ENCODE measurements around the gene LDLR. TPM values are rescaled to one million over a fixed set of nuclear protein-coding genes. Genes with fewer than 3 reads are reported as not detected.
A peak's percentile ranks its signal among the peaks of the same experiment; 100 is the strongest.

Gene LDLR
- total and polyA plus RNA-seq, 2 of the 4 experiments (the other 2 are of a cell fraction) = 45.2 to 53.8 TPM

DNA sequence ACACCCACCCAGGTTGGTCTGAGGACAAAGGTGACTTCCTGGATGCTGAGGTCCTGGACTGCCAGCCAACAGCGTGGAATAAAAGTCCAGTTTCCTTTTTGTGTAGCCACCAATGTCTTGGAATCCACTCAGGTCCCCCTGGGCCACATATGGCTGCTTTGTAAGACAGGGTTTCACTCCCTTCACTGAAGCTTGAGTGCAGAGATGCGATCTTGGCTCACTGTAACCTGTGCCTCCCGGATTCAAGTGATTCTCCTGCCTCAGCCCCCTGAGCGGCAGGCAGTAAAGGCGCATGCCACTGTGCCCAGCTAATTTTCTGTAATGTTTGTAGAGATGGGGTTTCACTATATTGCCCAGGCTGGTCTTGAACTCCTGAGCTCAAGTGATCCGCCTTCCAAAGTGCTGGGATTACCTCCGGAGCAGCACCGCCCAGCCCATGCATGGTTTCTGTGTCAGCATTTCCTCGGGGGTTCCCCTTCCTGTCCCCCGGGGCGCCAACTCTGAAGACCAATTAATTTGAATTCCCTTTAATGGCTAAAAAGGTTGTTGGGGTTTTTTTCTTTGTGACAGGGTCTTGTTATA lies 90.5 kb downstream of the LDLR start:
- H3K27me3 ChIP-seq (ENCODE audit: control insufficient read depth, insufficient read depth, low read length) = no peaks in the 10 kb centered on the region
- H4K5ac ChIP-seq (ENCODE audit: low read depth, low read length) = no peak overlapping the region
- peak overlapping the region; percentile 45 for H3K4ac ChIP-seq (ENCODE audit: low read depth, low read length)
- H2BK20ac ChIP-seq (ENCODE audit: low read depth, low read length) = no peak overlapping the region
- H4K91ac ChIP-seq (ENCODE audit: insufficient read depth, low read depth, low read length) = no peak overlapping the region
- DNase-seq = no peak
- H3K23ac ChIP-seq (ENCODE audit: low read depth, low read length) = peak overlapping the region; percentile 74; the same call in 1 of the 2 replicates
- no peak overlapping the region for H2BK5ac ChIP-seq (ENCODE audit: low read depth, low read length, poor library complexity, severe bottlenecking)
- ChIA-PET POLR2A (ENCODE audit: unreplicated experiment) (no interaction called here), CTCF (interaction anchor here (0.6 kb wide), 1 partner anchor 254 kb away, joined by 3 read pairs; no protein-coding TSS in a partner anchor)
- H3K14ac ChIP-seq (replicated peaks; ENCODE audit: low read depth, low read length) = no peak overlapping the region; the same call in 1 of the 2 replicates
- intact Hi-C loops (cut with micrococcal nuclease) = no loop called here
- no peak overlapping the region for H3K56ac ChIP-seq (ENCODE audit: extremely low read depth, insufficient read depth, low read length)
- dilution Hi-C loops (cut with HindIII; ENCODE audit: low sequenced_read_pairs, unreplicated experiment) = no loop called here
- peak overlapping the region; percentile 51; the same call in 1 of the 2 replicates for H2AK5ac ChIP-seq (ENCODE audit: low read depth, low read length)
- H3K27ac ChIP-seq (ENCODE audit: insufficient read depth, low read length) = no peak overlapping the region
- peaks cover 74% of the 10 kb centered on the region for H3K36me3 ChIP-seq (ENCODE audit: control insufficient read depth, insufficient read depth, low read length)
- H3K4me2 ChIP-seq (ENCODE audit: low read depth, low read length) = no peak overlapping the region
- H2BK15ac ChIP-seq (ENCODE audit: low read depth, low read length) = no peak overlapping the region
- BruUV-seq (replicated peaks) = no TSS peak
- in situ Hi-C loops (cut with MboI; ENCODE audit: low sequenced_read_pairs) = no loop called here
- H3K18ac ChIP-seq (ENCODE audit: low read depth, low read length) = no peak overlapping the region
- peaks cover 47 to 83% of the 10 kb centered on the region in 2 experiments for H3K79me1 ChIP-seq (ENCODE audit: low read depth in 1 of 2, low read length in 2 of 2)
- H2BK120ac ChIP-seq (ENCODE audit: low read depth, low read length) = no peak overlapping the region
- no peak overlapping the region for H3K9ac ChIP-seq (ENCODE audit: low read depth, low read length)
- H3K4me1 ChIP-seq (ENCODE audit: control insufficient read depth, insufficient read depth, low read length) = 0 out of 2 replicates have a peak, but pooled peaks cover 1% of the 10 kb centered on the region
- H3K9me3 ChIP-seq (ENCODE audit: control insufficient read depth, insufficient read depth, low read length) = no peaks in the 10 kb centered on the region
- peaks cover 8% of the 10 kb centered on the region for H3K9me1 ChIP-seq (ENCODE audit: insufficient read depth, low read length)
- no peak overlapping the region for H3K4me3 ChIP-seq (ENCODE audit: insufficient read depth, low read depth, low read length)
- peak overlapping the region in 1 of 2 experiments; percentile 19; a peak in 1 of 4 replicates for H4K8ac ChIP-seq (ENCODE audit: low read depth in 2 of 2, low read length in 2 of 2)
- TF ChIP-seq MAFK (IDR thresholded peaks at IDR 0.05; ENCODE audit: low read depth, low read length) (no peak), RCOR1 (IDR thresholded peaks at IDR 0.05; ENCODE audit: insufficient replicate concordance, low read length) (no peak), POLR2A (IDR thresholded peaks at IDR 0.05; ENCODE audit: low read depth, low read length) (no peak), NFE2L2 (IDR thresholded peaks at IDR 0.05; ENCODE audit: low read depth, low read length) (no peak), SMC3 (IDR thresholded peaks at IDR 0.05; ENCODE audit: low read depth, low read length) (no peak), CEBPB (IDR thresholded peaks at IDR 0.05; ENCODE audit: low read depth, low read length) (no peak), MAZ (IDR thresholded peaks at IDR 0.05; ENCODE audit: borderline replicate concordance, low read depth, low read length) (no peak), BHLHE40 (IDR thresholded peaks at IDR 0.05; ENCODE audit: low read depth, low read length) (no peak), FOS (IDR thresholded peaks at IDR 0.05; ENCODE audit: low read depth, low read length) (no peak), RAD21 (IDR thresholded peaks at IDR 0.05; ENCODE audit: low read length) (no peak), CTCF (conservative IDR thresholded peaks at IDR 0.05; ENCODE audit: low read depth, low read length) (no peak), RFX5 (IDR thresholded peaks at IDR 0.05; ENCODE audit: low read depth, low read length) (no peak), MXI1 (IDR thresholded peaks at IDR 0.05; ENCODE audit: borderline replicate concordance, low read depth, low read length) (no peak)
- no peak overlapping the region for H2AK9ac ChIP-seq (replicated peaks; ENCODE audit: low read depth, low read length, poor library complexity)
- H4K20me1 ChIP-seq (ENCODE audit: insufficient read depth, low read length) = peaks cover 6% of the 10 kb centered on the region; the same call in 1 of the 2 replicates
- WGBS, 2 experiments (ENCODE audit: extremely low coverage in 2 of 2, insufficient read length in 1 of 2) = 100% methylated on average over 1 of the region's 11 CpGs; no CpG with 5 or more reads in 1 of the 2 experiments
- no peak for ATAC-seq (ENCODE audit: low read depth)
- H2AFZ ChIP-seq (replicated peaks; ENCODE audit: low read length, poor library complexity) = no peak overlapping the region
